ENCODE results near the gene PCCA. TPM values are rescaled to one million over a fixed set of nuclear protein-coding genes. Genes with fewer than 3 reads are reported as not detected.

PCCA gene
- total RNA-seq, 1 experiment from 2014 or later, result 39.9 TPM

DNA sequence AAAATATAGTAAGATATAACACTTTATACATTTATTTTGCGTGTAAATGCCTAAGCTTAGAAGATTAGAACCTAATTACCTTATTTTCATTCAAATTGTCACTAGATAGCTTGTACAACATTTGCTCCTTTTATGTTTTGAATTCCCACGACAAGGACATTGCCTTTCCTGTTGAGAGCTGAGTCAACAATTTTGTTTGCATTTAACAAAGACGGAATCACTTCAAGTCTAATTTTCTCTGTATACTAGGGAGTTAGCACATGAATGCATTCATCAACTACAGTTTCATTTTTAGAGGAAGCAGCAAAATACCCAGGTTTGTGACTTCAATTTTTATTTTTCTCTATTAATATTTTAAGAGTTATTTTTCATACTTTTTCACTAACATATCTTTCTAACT is 48.7 kb upstream of the PCCA start:
- no peak overlapping the region for H3K27ac Mint-ChIP-seq (ENCODE audit: unreplicated experiment)
- H3K9me3 Mint-ChIP-seq (ENCODE audit: unreplicated experiment), result no peaks in the 10 kb centered on the region
- BruUV-seq (replicated peaks), result no TSS peak
- H3K27me3 ChIP-seq (replicated peaks; ENCODE audit: control insufficient read depth, insufficient read depth, low read length), result no peaks in the 10 kb centered on the region
- TF ChIP-seq, protein P1, sequence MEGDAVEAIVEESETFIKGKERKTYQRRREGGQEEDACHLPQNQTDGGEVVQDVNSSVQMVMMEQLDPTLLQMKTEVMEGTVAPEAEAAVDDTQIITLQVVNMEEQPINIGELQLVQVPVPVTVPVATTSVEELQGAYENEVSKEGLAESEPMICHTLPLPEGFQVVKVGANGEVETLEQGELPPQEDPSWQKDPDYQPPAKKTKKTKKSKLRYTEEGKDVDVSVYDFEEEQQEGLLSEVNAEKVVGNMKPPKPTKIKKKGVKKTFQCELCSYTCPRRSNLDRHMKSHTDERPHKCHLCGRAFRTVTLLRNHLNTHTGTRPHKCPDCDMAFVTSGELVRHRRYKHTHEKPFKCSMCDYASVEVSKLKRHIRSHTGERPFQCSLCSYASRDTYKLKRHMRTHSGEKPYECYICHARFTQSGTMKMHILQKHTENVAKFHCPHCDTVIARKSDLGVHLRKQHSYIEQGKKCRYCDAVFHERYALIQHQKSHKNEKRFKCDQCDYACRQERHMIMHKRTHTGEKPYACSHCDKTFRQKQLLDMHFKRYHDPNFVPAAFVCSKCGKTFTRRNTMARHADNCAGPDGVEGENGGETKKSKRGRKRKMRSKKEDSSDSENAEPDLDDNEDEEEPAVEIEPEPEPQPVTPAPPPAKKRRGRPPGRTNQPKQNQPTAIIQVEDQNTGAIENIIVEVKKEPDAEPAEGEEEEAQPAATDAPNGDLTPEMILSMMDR (IDR thresholded peaks at IDR 0.05; ENCODE audit: insufficient read depth in 1 of 2, low read depth in 1 of 2, low read length in 1 of 2, severe bottlenecking in 1 of 2, unreplicated experiment in 1 of 2), result no peak
- no peak overlapping the region for H3K4me3 ChIP-seq (ENCODE audit: low read depth, low read length)
- no peaks in the 10 kb centered on the region for H3K36me3 Mint-ChIP-seq (ENCODE audit: insufficient read depth, unreplicated experiment)
- peaks cover 14% of the 10 kb centered on the region for H3K4me1 Mint-ChIP-seq (ENCODE audit: low read depth, unreplicated experiment)
- no peaks in the 10 kb centered on the region for H3K27me3 Mint-ChIP-seq (ENCODE audit: insufficient read depth, unreplicated experiment)
- DNase-seq, result no peak
- peaks cover 8% of the 10 kb centered on the region for H3K4me1 ChIP-seq
- intact Hi-C loops (cut with micrococcal nuclease; ENCODE audit: unreplicated experiment), result loop anchor here (5.0 kb wide), 2 partner anchors 197 to 472 kb away; no protein-coding TSS in a partner anchor
- CTCF ChIA-PET, result interaction anchor here (0.8 kb wide), 1 partner anchor 195 kb away, joined by 3 read pairs; no protein-coding TSS in a partner anchor
- peak overlapping the region; percentile 15 for H3K4me3 Mint-ChIP-seq (ENCODE audit: unreplicated experiment)
- H3K36me3 ChIP-seq (ENCODE audit: control insufficient read depth, insufficient read depth, low read length), result no peaks in the 10 kb centered on the region
- H3K9me3 ChIP-seq, result no peaks in the 10 kb centered on the region
- POLR2A ChIA-PET, result no interaction called here

DNA sequence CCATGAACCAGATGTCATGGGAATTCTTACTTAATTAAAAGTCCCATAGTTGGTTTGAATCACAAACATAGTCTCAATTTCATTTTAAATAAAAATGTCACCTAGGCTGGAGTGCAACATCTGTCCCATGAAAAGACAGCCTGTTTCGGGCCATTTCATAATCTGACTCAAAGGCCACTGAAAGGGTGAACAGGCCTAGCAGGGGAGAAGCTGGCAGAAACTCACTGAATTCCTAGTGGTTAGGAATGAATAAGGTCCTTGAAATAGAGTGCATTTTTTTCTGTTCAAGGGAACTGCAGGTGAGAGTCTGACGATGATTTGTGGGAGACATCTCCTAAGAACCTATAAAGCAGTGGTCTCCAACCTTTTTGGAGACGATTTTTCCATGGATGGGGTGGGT is 44.0 kb upstream of the PCCA start:
- ChIA-PET POLR2A (no interaction called here), CTCF (no interaction called here)
- Histone ChIP-seq H3K27me3 (replicated peaks; ENCODE audit: control insufficient read depth, insufficient read depth, low read length) (no peaks in the 10 kb centered on the region), H3K4me3 (ENCODE audit: low read depth, low read length) (no peak overlapping the region), H3K9me3 (no peaks in the 10 kb centered on the region), H3K36me3 (ENCODE audit: control insufficient read depth, insufficient read depth, low read length) (no peaks in the 10 kb centered on the region), H3K4me1 (peaks cover 3% of the 10 kb centered on the region)
- DNase-seq, result no peak
- TF ChIP-seq, protein P1 (IDR thresholded peaks at IDR 0.05; ENCODE audit: insufficient read depth in 1 of 2, low read depth in 1 of 2, low read length in 1 of 2, severe bottlenecking in 1 of 2, unreplicated experiment in 1 of 2), result no peak
- Mint-ChIP-seq H3K9me3 (ENCODE audit: unreplicated experiment) (no peaks in the 10 kb centered on the region), H3K4me3 (ENCODE audit: unreplicated experiment) (no peak overlapping the region), H3K27ac (ENCODE audit: unreplicated experiment) (no peak overlapping the region), H3K36me3 (ENCODE audit: insufficient read depth, unreplicated experiment) (no peaks in the 10 kb centered on the region), H3K27me3 (ENCODE audit: insufficient read depth, unreplicated experiment) (no peaks in the 10 kb centered on the region), H3K4me1 (ENCODE audit: low read depth, unreplicated experiment) (peaks cover 1% of the 10 kb centered on the region)
- no TSS peak for BruUV-seq (replicated peaks)
- intact Hi-C loops (cut with micrococcal nuclease; ENCODE audit: unreplicated experiment), result loop anchor here (5.0 kb wide), 2 partner anchors 192 to 467 kb away; no protein-coding TSS in a partner anchor

GRCh38 chr13:100045355-100045754 is 43.5 kb upstream of the PCCA start:
- CTCF ChIA-PET, result no interaction called here
- Mint-ChIP-seq H3K27ac (ENCODE audit: unreplicated experiment) (no peak overlapping the region), H3K4me1 (ENCODE audit: low read depth, unreplicated experiment) (no peaks in the 10 kb centered on the region), H3K36me3 (ENCODE audit: insufficient read depth, unreplicated experiment) (no peaks in the 10 kb centered on the region), H3K27me3 (ENCODE audit: insufficient read depth, unreplicated experiment) (no peaks in the 10 kb centered on the region), H3K9me3 (ENCODE audit: unreplicated experiment) (no peaks in the 10 kb centered on the region), H3K4me3 (ENCODE audit: unreplicated experiment) (no peak overlapping the region)
- no peak overlapping the region for H3K4me3 ChIP-seq (ENCODE audit: low read depth, low read length)
- H3K36me3 ChIP-seq (ENCODE audit: control insufficient read depth, insufficient read depth, low read length), result no peaks in the 10 kb centered on the region
- no TSS peak for BruUV-seq (replicated peaks)
- intact Hi-C loops (cut with micrococcal nuclease; ENCODE audit: unreplicated experiment), result no loop called here
- H3K4me1 ChIP-seq, result no peaks in the 10 kb centered on the region
- TF ChIP-seq, protein P1 (IDR thresholded peaks at IDR 0.05; ENCODE audit: insufficient read depth in 1 of 2, low read depth in 1 of 2, low read length in 1 of 2, severe bottlenecking in 1 of 2, unreplicated experiment in 1 of 2), result no peak
- POLR2A ChIA-PET, result no interaction called here
- no peaks in the 10 kb centered on the region for H3K9me3 ChIP-seq
- no peak for DNase-seq
- no peaks in the 10 kb centered on the region for H3K27me3 ChIP-seq (replicated peaks; ENCODE audit: control insufficient read depth, insufficient read depth, low read length)
